ENCODE data around the gene ANAPC16. TPM values are rescaled to one million over a fixed set of nuclear protein-coding genes. Genes with fewer than 3 reads are reported as not detected.

Gene ANAPC16
- total RNA-seq, 4 donors from 2014 or later = 57.0 to 83.2 (median 69.3) TPM

GRCh38 chr10:72283131-72283530, 67.3 kb downstream of the ANAPC16 start:
- H3K4me3 ChIP-seq = no peak overlapping the region
- H3K36me3 ChIP-seq = no peaks in the 10 kb centered on the region
- peaks cover 6% of the 10 kb centered on the region for H3K4me1 ChIP-seq
- H3K27ac ChIP-seq = no peak overlapping the region
- TF ChIP-seq, protein P1, sequence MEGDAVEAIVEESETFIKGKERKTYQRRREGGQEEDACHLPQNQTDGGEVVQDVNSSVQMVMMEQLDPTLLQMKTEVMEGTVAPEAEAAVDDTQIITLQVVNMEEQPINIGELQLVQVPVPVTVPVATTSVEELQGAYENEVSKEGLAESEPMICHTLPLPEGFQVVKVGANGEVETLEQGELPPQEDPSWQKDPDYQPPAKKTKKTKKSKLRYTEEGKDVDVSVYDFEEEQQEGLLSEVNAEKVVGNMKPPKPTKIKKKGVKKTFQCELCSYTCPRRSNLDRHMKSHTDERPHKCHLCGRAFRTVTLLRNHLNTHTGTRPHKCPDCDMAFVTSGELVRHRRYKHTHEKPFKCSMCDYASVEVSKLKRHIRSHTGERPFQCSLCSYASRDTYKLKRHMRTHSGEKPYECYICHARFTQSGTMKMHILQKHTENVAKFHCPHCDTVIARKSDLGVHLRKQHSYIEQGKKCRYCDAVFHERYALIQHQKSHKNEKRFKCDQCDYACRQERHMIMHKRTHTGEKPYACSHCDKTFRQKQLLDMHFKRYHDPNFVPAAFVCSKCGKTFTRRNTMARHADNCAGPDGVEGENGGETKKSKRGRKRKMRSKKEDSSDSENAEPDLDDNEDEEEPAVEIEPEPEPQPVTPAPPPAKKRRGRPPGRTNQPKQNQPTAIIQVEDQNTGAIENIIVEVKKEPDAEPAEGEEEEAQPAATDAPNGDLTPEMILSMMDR (IDR thresholded peaks at IDR 0.05) = no peak
- H3K9me3 ChIP-seq = no peaks in the 10 kb centered on the region
- H3K27me3 ChIP-seq = no peaks in the 10 kb centered on the region
- DNase-seq (ENCODE audit: low spot score in 2 of 2) = no peak
- WGBS = 82% methylated on average over 3 of the region's 3 CpGs

Other genes starting within 250 kb of the ANAPC16 start
- 1 to 10 TPM; 1.5 to 3.7 (median 1.8) TPM for gene SPOCK2, start 127.5 kb upstream of the ANAPC16 start, total RNA-seq
- gene ASCC1, start 264 bp downstream of the ANAPC16 start, total RNA-seq = 10 to 100 TPM; 20.2 to 31.7 (median 21.2) TPM
- 100 to 1,000 TPM; 170 to 246 (median 225) TPM for gene DDIT4, start 57.9 kb downstream of the ANAPC16 start, total RNA-seq
- 10 to 100 TPM; 44.0 to 61.8 (median 46.7) TPM for gene DNAJB12, start 138.9 kb downstream of the ANAPC16 start, total RNA-seq